HG03469 (cell line): ENCODE data around the gene NUP107.

Experiments
- ATAC-seq: cut with Tn5 transposase; IDR thresholded peaks from one replicate; pipeline ENCODE4 v1.9.1; 2021; ENCODE audit warnings: mild to moderate bottlenecking, moderate library complexity, moderate number of reproducible peaks; ENCODE audit not compliant: unreplicated experiment

Gene NUP107

GRCh38 chr12:68771223-68771925, 84.6 kb downstream of the NUP107 start:
- ATAC-seq, result no peak

- no peak for ATAC-seq
Observed at GRCh38 chr12:68772714-68773113, 85.9 kb downstream of the NUP107 start.

GRCh38 chr12:68773582-68773981, 86.8 kb downstream of the NUP107 start:
- no peak for ATAC-seq

GRCh38 chr12:68775121-68775630, 88.4 kb downstream of the NUP107 start:
- no peak for ATAC-seq

- no peak for ATAC-seq
Observed at GRCh38 chr12:68776976-68777610, 90.3 kb downstream of the NUP107 start.

- no peak for ATAC-seq
Observed at GRCh38 chr12:68779280-68779679, 92.5 kb downstream of the NUP107 start.

- ATAC-seq, result no peak
Observed at GRCh38 chr12:68780731-68781130, 94.0 kb downstream of the NUP107 start.

GRCh38 chr12:68781728-68782127, 95.0 kb downstream of the NUP107 start:
- no peak for ATAC-seq

- no peak for ATAC-seq
Observed at GRCh38 chr12:68784015-68784414, 97.2 kb downstream of the NUP107 start.

GRCh38 chr12:68785358-68785757, 98.6 kb downstream of the NUP107 start:
- ATAC-seq, result no peak

GRCh38 chr12:68785823-68786222, 99.0 kb downstream of the NUP107 start:
- ATAC-seq, result no peak

- ATAC-seq, result no peak
Observed at GRCh38 chr12:68786929-68787328, 100.2 kb downstream of the NUP107 start.

- ATAC-seq, result no peak
Observed at GRCh38 chr12:68788554-68789143, 101.9 kb downstream of the NUP107 start.

GRCh38 chr12:68789144-68789878, 102.5 kb downstream of the NUP107 start:
- ATAC-seq, result no peak

- ATAC-seq, result no peak
Observed at GRCh38 chr12:68790081-68790951, 103.5 kb downstream of the NUP107 start.

- no peak for ATAC-seq
Observed at GRCh38 chr12:68790952-68791234, 104.1 kb downstream of the NUP107 start.

- ATAC-seq, result no peak
Observed at GRCh38 chr12:68791897-68792481, 105.2 kb downstream of the NUP107 start.

- peak; percentile 92 for ATAC-seq
Observed at GRCh38 chr12:68792952-68793351, 106.2 kb downstream of the NUP107 start.

GRCh38 chr12:68793436-68793835, 106.7 kb downstream of the NUP107 start:
- no peak for ATAC-seq

GRCh38 chr12:68793975-68794652, 107.3 kb downstream of the NUP107 start:
- no peak for ATAC-seq
